Measurements from ENCODE around the gene ANKRD28.
"Not testable (repeated sequence)": the region's sequence is repeated elsewhere in the genome, so short reads cannot be mapped to it uniquely, and the experiment has no call there.

ANKRD28 gene

GRCh38 chr3:15801298-15801697, 3.5 kb upstream of the ANKRD28 start:
- no peak for DNase-seq

- DNase-seq: no peak
Observed at GRCh38 chr3:15800780-15801179, 3.0 kb upstream of the ANKRD28 start.

GRCh38 chr3:15800327-15800726, 2.5 kb upstream of the ANKRD28 start:
- DNase-seq: no peak

- DNase-seq: no peak
Observed at GRCh38 chr3:15798533-15799245, 910 bp upstream of the ANKRD28 start.

- DNase-seq: no peak
Observed at GRCh38 chr3:15796771-15797641, 773 bp downstream of the ANKRD28 start.

GRCh38 chr3:15796331-15796730, 1.4 kb downstream of the ANKRD28 start:
- no peak for DNase-seq

GRCh38 chr3:15795651-15796308, 2.0 kb downstream of the ANKRD28 start:
- DNase-seq: no peak

GRCh38 chr3:15794842-15795650, 2.7 kb downstream of the ANKRD28 start:
- DNase-seq: no peak

- DNase-seq: no peak
Observed at GRCh38 chr3:15794303-15794771, 3.4 kb downstream of the ANKRD28 start.

- no peak for DNase-seq
Observed at GRCh38 chr3:15791525-15791924, 6.3 kb downstream of the ANKRD28 start.

- no peak for DNase-seq
Observed at GRCh38 chr3:15787941-15788340, 9.8 kb downstream of the ANKRD28 start.

- no peak for DNase-seq
Observed at GRCh38 chr3:15787526-15787925, 10.3 kb downstream of the ANKRD28 start.

GRCh38 chr3:15783361-15783969, 14.3 kb downstream of the ANKRD28 start:
- DNase-seq: no peak

- no peak for DNase-seq
Observed at GRCh38 chr3:15782429-15782828, 15.3 kb downstream of the ANKRD28 start.

GRCh38 chr3:15781637-15782402, 16.0 kb downstream of the ANKRD28 start:
- DNase-seq: no peak

- no peak for DNase-seq
Observed at GRCh38 chr3:15781131-15781530, 16.6 kb downstream of the ANKRD28 start.

- no peak for DNase-seq
Observed at GRCh38 chr3:15779111-15779510, 18.7 kb downstream of the ANKRD28 start.

GRCh38 chr3:15778332-15778858, 19.4 kb downstream of the ANKRD28 start:
- no peak for DNase-seq

- DNase-seq: not testable (repeated sequence)
Observed at GRCh38 chr3:15774931-15775560, 22.7 kb downstream of the ANKRD28 start.

- DNase-seq: no peak
Observed at GRCh38 chr3:15771444-15771843, 26.3 kb downstream of the ANKRD28 start.

All from activated T-cell treated with anti-CD3 and anti-CD28 coated beads, Interleukin-2, amount 50 U/mL, for 1 hour (primary cell).